Measurements from ENCODE around the gene ABLIM2. TPM values are rescaled to one million over a fixed set of nuclear protein-coding genes. Genes with fewer than 3 reads are reported as not detected.

Gene ABLIM2
- total and polyA plus RNA-seq, 10 of the 15 experiments (the other 5 are each of a cell fraction or from before 2014, with no cell fraction given), result 0.03 to 0.15 (median 0.05) TPM; not detected in 7

DNA sequence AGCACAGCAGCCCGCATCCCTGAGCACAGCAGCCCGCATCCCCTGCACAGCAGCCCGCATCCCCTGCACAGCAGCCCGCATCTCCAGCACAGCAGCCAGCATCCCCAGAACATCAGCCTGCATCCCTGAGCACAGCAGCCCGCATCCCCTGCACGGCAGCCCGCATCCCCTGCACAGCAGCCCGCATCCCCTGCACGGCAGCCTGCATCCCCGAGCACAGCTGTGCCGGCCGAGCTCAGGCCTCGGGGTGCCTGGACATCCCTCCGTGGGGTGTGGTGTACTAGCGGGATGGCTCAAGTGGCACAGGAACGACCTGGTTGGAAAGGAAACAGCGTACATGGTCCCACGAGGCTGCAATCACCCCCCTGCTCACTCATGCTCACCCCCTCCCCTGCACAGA lies 26.8 kb downstream of the ABLIM2 start:
- SMC1A ChIA-PET (ENCODE audit: uncharacterized antibody, unreplicated experiment), result no interaction called here
- ATAC-seq (no peak), FAIRE-seq (no peak), DNase-seq (ENCODE audit: low read depth, low spot score) (no peak)
- TF ChIP-seq HDAC2 (IDR thresholded peaks at IDR 0.05) (no peak), NBN (IDR thresholded peaks at IDR 0.05) (no peak), LARP7 (IDR thresholded peaks at IDR 0.05) (no peak), NFYA (IDR thresholded peaks at IDR 0.05; ENCODE audit: borderline replicate concordance, low read depth, low read length) (no peak), MEF2B (IDR thresholded peaks at IDR 0.05; ENCODE audit: partially characterized antibody, poor library complexity, severe bottlenecking) (no peak), MTA2 (IDR thresholded peaks at IDR 0.05; ENCODE audit: low read depth) (no peak), EGR1 (IDR thresholded peaks at IDR 0.05; ENCODE audit: borderline replicate concordance in 1 of 2, low read depth in 2 of 2, low read length in 2 of 2) (no peak), FOXM1 (IDR thresholded peaks at IDR 0.05; ENCODE audit: low read depth, low read length) (no peak), BCL11A (IDR thresholded peaks at IDR 0.05; ENCODE audit: low read depth, low read length) (no peak), ATF7 (IDR thresholded peaks at IDR 0.05; ENCODE audit: low read depth) (no peak)
- TF ChIP-seq, protein P1, sequence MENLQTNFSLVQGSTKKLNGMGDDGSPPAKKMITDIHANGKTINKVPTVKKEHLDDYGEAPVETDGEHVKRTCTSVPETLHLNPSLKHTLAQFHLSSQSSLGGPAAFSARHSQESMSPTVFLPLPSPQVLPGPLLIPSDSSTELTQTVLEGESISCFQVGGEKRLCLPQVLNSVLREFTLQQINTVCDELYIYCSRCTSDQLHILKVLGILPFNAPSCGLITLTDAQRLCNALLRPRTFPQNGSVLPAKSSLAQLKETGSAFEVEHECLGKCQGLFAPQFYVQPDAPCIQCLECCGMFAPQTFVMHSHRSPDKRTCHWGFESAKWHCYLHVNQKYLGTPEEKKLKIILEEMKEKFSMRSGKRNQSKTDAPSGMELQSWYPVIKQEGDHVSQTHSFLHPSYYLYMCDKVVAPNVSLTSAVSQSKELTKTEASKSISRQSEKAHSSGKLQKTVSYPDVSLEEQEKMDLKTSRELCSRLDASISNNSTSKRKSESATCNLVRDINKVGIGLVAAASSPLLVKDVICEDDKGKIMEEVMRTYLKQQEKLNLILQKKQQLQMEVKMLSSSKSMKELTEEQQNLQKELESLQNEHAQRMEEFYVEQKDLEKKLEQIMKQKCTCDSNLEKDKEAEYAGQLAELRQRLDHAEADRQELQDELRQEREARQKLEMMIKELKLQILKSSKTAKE (IDR thresholded peaks at IDR 0.05; ENCODE audit: low read depth, poor library complexity, severe bottlenecking), result no peak
- Histone ChIP-seq H3K4me2 (ENCODE audit: control insufficient read depth, insufficient read depth) (no peak overlapping the region), H4K20me1 (ENCODE audit: control insufficient read depth, insufficient read depth) (no peaks in the 10 kb centered on the region), H2AFZ (ENCODE audit: control insufficient read depth, low read depth, low read length) (no peak overlapping the region), H3K9ac (ENCODE audit: control insufficient read depth, insufficient read depth, low read length) (no peak overlapping the region), H3K4me3 (no peak overlapping the region), H3K9me3 (replicated peaks; ENCODE audit: control insufficient read depth, insufficient read depth, low read length) (no peaks in the 10 kb centered on the region), H3K27ac (ENCODE audit: control insufficient read depth, insufficient read depth) (no peak overlapping the region), H3K36me3 (ENCODE audit: control insufficient read depth in 2 of 2, insufficient read depth in 2 of 2, low read length in 1 of 2) (no peaks in the 10 kb centered on the region), H3K27me3 (replicated peaks in 1 of 2; ENCODE audit: control insufficient read depth in 2 of 2, insufficient read depth in 2 of 2, low read length in 1 of 2) (peaks cover 1 to 3% of the 10 kb centered on the region in 2 experiments; a peak in 2 of 4 replicates), H3K79me2 (ENCODE audit: control insufficient read depth, insufficient read depth, low read length) (no peaks in the 10 kb centered on the region), H3K4me1 (ENCODE audit: control insufficient read depth, insufficient read depth, low read length) (no peaks in the 10 kb centered on the region)
- POLR2A ChIA-PET, result no interaction called here
- intact Hi-C loops (cut with micrococcal nuclease; ENCODE audit: unreplicated experiment) (no loop called here), in situ Hi-C loops (cut with MboI) (no loop called here)
- RAD21 ChIA-PET (ENCODE audit: unreplicated experiment), result no interaction called here
- no TSS peak for BruUV-seq (replicated peaks)
- CTCF ChIA-PET, result no interaction called here
- WGBS (ENCODE audit: insufficient coverage, insufficient replicate concordance, low lambda C conversion rate, missing lambda C conversion rate), result 28% methylated on average over 17 of the region's 18 CpGs
